ENCODE results near the gene GSTM1.

DNA sequence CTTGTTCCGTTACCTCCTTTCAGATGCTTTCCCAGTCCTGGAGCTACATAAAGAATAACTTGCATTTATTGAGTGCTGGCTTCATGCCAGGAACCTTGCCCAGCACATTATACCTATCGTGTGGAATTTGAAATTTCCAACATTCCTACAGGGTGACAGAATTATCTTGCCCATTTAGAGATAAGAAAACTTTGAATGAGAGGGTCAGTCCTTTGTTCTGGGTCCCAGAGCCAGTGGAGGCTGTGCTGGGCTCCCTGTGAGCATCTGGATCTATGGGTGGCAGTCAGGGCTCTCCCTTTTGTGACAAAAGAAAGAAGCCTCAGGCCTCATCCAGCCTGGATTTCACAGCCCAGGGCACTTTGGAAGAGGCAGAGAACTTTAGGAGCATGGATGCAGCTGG is 28.5 kb upstream of the GSTM1 start:
- TF ChIP-seq, protein P1, sequence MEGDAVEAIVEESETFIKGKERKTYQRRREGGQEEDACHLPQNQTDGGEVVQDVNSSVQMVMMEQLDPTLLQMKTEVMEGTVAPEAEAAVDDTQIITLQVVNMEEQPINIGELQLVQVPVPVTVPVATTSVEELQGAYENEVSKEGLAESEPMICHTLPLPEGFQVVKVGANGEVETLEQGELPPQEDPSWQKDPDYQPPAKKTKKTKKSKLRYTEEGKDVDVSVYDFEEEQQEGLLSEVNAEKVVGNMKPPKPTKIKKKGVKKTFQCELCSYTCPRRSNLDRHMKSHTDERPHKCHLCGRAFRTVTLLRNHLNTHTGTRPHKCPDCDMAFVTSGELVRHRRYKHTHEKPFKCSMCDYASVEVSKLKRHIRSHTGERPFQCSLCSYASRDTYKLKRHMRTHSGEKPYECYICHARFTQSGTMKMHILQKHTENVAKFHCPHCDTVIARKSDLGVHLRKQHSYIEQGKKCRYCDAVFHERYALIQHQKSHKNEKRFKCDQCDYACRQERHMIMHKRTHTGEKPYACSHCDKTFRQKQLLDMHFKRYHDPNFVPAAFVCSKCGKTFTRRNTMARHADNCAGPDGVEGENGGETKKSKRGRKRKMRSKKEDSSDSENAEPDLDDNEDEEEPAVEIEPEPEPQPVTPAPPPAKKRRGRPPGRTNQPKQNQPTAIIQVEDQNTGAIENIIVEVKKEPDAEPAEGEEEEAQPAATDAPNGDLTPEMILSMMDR (conservative IDR thresholded peaks at IDR 0.05 in 1 of 2, IDR thresholded peaks at IDR 0.05 in 1 of 2; ENCODE audit: low read depth in 1 of 2, low read length in 2 of 2), result no peak
- TF ChIP-seq EZH2 (IDR thresholded peaks at IDR 0.05; ENCODE audit: low read length, missing control alignments), result no peak

All from fibroblast of lung (primary cell).